Measurements from ENCODE around the gene SNHG17. TPM values are rescaled to one million over a fixed set of nuclear protein-coding genes. Genes with fewer than 3 reads are reported as not detected.
A peak's percentile ranks its signal among the peaks of the same experiment; 100 is the strongest.

SNHG17 gene
- total RNA-seq, 4 donors from 2014 or later: 45.6 to 72.5 (median 57.9) TPM

GRCh38 chr20:38460040-38460623 lies 25.0 kb upstream of the SNHG17 start:
- no peak overlapping the region for H3K4me3 ChIP-seq
- no peaks in the 10 kb centered on the region for H3K27me3 ChIP-seq
- TF ChIP-seq, protein P1, sequence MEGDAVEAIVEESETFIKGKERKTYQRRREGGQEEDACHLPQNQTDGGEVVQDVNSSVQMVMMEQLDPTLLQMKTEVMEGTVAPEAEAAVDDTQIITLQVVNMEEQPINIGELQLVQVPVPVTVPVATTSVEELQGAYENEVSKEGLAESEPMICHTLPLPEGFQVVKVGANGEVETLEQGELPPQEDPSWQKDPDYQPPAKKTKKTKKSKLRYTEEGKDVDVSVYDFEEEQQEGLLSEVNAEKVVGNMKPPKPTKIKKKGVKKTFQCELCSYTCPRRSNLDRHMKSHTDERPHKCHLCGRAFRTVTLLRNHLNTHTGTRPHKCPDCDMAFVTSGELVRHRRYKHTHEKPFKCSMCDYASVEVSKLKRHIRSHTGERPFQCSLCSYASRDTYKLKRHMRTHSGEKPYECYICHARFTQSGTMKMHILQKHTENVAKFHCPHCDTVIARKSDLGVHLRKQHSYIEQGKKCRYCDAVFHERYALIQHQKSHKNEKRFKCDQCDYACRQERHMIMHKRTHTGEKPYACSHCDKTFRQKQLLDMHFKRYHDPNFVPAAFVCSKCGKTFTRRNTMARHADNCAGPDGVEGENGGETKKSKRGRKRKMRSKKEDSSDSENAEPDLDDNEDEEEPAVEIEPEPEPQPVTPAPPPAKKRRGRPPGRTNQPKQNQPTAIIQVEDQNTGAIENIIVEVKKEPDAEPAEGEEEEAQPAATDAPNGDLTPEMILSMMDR (IDR thresholded peaks at IDR 0.05): no peak
- TF ChIP-seq EP300 (IDR thresholded peaks at IDR 0.05): no peak
- TF ChIP-seq POLR2A (IDR thresholded peaks at IDR 0.05): no peak
- TF ChIP-seq POLR2AphosphoS5 (IDR thresholded peaks at IDR 0.05): no peak
- no peaks in the 10 kb centered on the region for H3K36me3 ChIP-seq
- H3K27ac ChIP-seq: no peak overlapping the region
- peaks cover 3% of the 10 kb centered on the region for H3K4me1 ChIP-seq
- no peaks in the 10 kb centered on the region for H3K9me3 ChIP-seq
- WGBS: 40% methylated on average over 5 of the region's 5 CpGs
- peak in 1 of 2 donors; percentile 9 for DNase-seq (ENCODE audit: low spot score in 2 of 2)

GRCh38 chr20:38458314-38458713 lies 23.2 kb upstream of the SNHG17 start:
- Histone ChIP-seq H3K27ac (no peak overlapping the region), H3K9me3 (no peaks in the 10 kb centered on the region), H3K4me1 (peaks cover 3% of the 10 kb centered on the region), H3K4me3 (no peak overlapping the region), H3K36me3 (no peaks in the 10 kb centered on the region), H3K27me3 (no peaks in the 10 kb centered on the region)
- TF ChIP-seq, protein P1 (IDR thresholded peaks at IDR 0.05): no peak
- TF ChIP-seq POLR2AphosphoS5 (IDR thresholded peaks at IDR 0.05) (no peak), EP300 (IDR thresholded peaks at IDR 0.05) (no peak), POLR2A (IDR thresholded peaks at IDR 0.05) (no peak)
- WGBS: 95% methylated on average over 5 of the region's 5 CpGs
- no peak for DNase-seq (ENCODE audit: low spot score in 2 of 2)

GRCh38 chr20:38454556-38455473 lies 19.7 kb upstream of the SNHG17 start:
- Histone ChIP-seq H3K9me3 (no peaks in the 10 kb centered on the region), H3K27ac (no peak overlapping the region), H3K27me3 (no peaks in the 10 kb centered on the region), H3K4me1 (no peaks in the 10 kb centered on the region), H3K36me3 (peaks cover 16% of the 10 kb centered on the region), H3K4me3 (no peak overlapping the region)
- TF ChIP-seq, protein P1 (IDR thresholded peaks at IDR 0.05): no peak
- TF ChIP-seq EP300 (IDR thresholded peaks at IDR 0.05): no peak
- no peak for TF ChIP-seq POLR2A (IDR thresholded peaks at IDR 0.05)
- no peak for TF ChIP-seq POLR2AphosphoS5 (IDR thresholded peaks at IDR 0.05)
- DNase-seq (ENCODE audit: low spot score in 2 of 2): no peak
- 93% methylated on average over 13 of the region's 13 CpGs for WGBS

DNA sequence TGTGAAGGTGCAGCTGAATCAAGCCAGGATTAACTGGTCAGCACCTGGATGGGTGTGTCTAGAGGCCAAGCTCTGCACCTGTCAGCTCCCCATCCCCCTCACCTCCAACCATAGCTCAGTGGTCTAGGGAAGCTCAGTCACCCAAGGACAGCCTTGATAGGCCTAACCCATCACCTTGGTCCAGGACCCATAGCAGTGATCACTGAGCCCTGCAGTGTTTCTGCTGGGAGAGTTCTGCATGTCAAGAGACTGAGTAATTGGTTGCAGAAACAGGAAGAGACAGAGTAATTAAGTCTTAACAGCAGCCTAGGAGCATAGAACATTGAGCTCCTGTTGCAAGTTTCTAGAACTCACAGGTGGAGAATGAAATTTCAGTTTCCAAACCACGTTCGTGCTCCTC lies 18.8 kb upstream of the SNHG17 start:
- H3K27me3 ChIP-seq: no peaks in the 10 kb centered on the region
- no peak for TF ChIP-seq POLR2A (IDR thresholded peaks at IDR 0.05)
- TF ChIP-seq, protein P1 (IDR thresholded peaks at IDR 0.05): no peak
- no peak for TF ChIP-seq POLR2AphosphoS5 (IDR thresholded peaks at IDR 0.05)
- TF ChIP-seq EP300 (IDR thresholded peaks at IDR 0.05): no peak
- H3K27ac ChIP-seq: no peak overlapping the region
- H3K9me3 ChIP-seq: no peaks in the 10 kb centered on the region
- H3K4me1 ChIP-seq: no peaks in the 10 kb centered on the region
- DNase-seq (ENCODE audit: low spot score in 2 of 2): no peak
- 87% methylated on average over 2 of the region's 2 CpGs for WGBS
- peaks cover 24% of the 10 kb centered on the region for H3K36me3 ChIP-seq
- no peak overlapping the region for H3K4me3 ChIP-seq
